Islet of Langerhans (tissue), 1 donor: Measurements from ENCODE around the gene PRKAG1.

Experiments used
- FAIRE-seq: peaks from one replicate; lab custom pipeline; 2011; peaks lifted over from hg19 to GRCh38; lab: Jason Lieb, UNC

The PRKAG1 gene

GRCh38 chr12:49031573-49032161, 13.1 kb upstream of the PRKAG1 start:
- FAIRE-seq: no peak

GRCh38 chr12:49030714-49031572, 12.4 kb upstream of the PRKAG1 start:
- FAIRE-seq: no peak

DNA sequence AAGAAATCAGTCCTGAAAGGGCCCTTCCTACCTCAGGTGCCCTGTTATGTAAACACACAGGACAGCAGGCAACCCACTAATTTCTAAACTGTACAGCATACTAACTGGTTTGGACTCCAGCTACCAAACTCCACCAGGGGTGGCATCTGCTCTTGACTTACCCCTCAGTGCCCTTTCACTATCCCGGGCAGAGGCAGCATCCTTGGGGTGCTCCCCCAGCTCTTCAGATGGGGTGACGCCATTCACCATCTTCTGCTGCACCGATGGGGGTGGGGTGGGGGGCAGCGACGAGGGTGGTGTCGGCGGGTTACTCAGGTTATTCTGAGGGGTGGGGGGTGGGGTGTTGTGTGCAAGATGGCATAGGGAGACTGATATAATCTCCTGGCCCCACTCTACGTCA, 11.5 kb upstream of the PRKAG1 start:
- FAIRE-seq: no peak

- no peak for FAIRE-seq
Measured at GRCh38 chr12:49028666-49029275, 10.2 kb upstream of the PRKAG1 start.

GRCh38 chr12:49027846-49028555, 9.4 kb upstream of the PRKAG1 start:
- no peak for FAIRE-seq

GRCh38 chr12:49026678-49027480, 8.3 kb upstream of the PRKAG1 start:
- no peak for FAIRE-seq

GRCh38 chr12:49026101-49026500, 7.5 kb upstream of the PRKAG1 start:
- FAIRE-seq: no peak

DNA sequence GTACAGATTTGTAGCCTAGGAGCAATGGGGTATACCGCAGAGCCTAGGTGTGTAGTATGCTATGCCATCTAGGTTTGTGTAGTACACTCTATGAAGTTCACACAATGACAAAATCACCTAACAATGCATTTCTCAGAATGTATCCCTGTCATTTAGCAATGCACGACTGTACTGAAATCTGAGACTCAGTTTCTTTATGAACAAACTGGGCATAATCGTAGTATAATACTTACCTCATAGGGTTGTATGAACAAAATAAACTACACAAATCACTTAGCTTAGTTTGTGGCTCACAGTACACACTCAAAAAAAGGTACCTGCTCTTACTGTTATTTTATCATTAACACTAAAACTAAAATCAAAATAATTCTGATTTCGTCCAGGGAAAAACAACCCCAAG, 6.9 kb upstream of the PRKAG1 start:
- no peak for FAIRE-seq

DNA sequence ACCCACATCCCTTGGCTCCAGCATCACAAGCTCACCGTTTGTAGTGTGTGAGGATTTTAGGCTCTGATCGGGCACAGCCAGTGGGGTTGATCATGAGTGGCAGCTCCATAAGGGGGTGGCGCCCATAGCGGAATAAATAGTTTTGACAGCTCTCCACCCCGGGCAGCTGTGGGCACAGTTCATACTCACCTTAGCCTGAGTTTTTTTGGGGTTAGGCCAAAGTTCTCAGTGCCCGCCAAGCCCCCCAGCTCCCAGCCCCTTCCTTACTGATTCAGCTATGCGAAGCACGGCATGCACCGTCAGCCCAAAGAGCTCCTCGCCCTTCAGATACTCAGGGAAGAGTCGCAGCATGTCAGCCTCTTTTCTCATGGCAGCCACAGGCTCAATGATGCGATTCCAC, 6.0 kb upstream of the PRKAG1 start:
- FAIRE-seq: no peak

- FAIRE-seq: no peak
Measured at GRCh38 chr12:49023812-49024211, 5.2 kb upstream of the PRKAG1 start.

DNA sequence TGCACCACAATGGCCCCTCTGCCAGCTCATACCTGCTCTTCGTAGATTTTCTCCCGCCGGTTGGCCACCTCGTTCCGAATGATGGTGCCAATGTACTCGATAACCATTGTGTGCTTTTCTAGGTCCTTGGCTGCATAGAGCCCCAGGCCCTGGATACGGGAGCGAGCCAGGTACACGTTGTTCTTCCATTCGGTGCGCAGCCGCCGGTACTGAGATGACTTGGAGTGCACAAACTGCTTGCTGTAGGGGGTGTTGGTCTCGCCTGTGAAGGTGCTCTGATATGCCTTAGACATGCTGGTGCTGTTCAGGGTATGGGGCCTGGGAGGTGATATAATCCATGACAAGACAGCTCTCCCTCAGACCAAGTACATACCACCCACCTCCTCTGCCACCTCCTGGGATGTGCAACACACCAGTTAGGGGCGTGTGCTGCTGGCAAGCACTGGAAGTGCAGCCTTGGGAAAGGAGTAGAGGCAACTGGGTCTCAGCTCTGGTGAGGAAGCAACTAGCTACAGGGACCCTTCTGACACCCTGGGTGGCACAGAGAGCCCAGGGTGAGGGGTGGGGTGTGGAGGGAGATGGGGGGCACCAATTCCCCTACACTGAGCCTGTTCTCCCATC, 4.1 kb upstream of the PRKAG1 start:
- no peak for FAIRE-seq

GRCh38 chr12:49021292-49021915, 2.8 kb upstream of the PRKAG1 start:
- no peak for FAIRE-seq

- no peak for FAIRE-seq
Measured at GRCh38 chr12:49020441-49020840, 1.9 kb upstream of the PRKAG1 start.

DNA sequence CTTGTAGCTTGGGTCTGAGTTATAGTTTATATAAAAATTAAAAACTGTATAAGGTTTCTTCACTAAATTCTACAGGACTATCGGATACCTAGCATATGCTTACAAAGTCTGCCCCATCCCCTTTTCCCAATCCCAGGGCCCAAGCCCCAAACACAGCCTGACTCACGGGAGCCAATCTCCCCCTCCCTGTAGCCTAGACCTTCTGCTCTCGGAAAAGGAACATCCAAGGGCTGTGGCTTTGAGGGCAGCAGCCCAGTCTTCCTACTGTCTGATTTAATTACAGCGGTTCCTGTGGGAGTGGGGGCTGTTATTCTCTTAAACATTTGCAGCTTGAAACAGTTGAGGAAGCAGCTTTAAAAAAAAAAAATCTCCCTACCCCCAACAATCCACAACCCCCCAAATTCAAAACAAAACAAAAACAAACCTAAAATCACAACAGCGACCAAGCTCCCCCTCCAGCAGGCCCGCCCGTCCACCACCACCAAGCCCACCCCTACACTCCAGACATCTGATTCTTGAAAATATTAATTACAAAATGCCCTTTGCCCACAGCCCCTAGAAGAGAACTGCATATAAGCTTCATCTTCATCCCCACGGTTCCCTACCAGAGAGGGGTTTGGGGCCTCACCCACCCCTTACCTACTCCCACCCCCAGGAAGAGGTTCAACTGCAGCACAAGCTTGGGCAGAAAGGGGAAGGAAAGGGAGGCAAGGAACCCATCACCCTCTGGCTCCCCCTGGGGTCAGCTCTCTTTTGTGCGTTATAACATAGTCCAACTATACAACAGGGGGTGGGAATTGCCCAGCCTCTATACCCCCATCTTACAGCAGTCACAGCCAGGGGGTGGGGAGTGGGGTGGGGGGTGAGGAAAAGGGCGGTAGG, 1.1 kb upstream of the PRKAG1 start:
- no peak for FAIRE-seq

DNA sequence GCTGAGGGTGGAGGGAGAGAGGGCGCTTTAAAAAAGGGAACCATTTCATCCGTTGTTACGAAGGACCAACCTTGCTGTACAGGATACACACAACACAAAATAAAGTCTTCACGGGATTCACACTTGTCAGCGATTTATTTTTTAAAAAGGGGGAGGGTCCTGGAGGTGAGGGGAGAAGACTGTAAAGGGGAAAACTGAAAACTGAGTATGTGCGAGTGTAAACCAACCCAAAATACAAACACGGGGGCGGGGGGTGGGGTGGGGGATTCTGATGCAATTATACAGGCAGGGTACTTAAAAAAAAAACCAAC, 499 bp upstream of the PRKAG1 start:
- FAIRE-seq: no peak

- no peak for FAIRE-seq
Measured at GRCh38 chr12:49017891-49018260, 700 bp downstream of the PRKAG1 start.

DNA sequence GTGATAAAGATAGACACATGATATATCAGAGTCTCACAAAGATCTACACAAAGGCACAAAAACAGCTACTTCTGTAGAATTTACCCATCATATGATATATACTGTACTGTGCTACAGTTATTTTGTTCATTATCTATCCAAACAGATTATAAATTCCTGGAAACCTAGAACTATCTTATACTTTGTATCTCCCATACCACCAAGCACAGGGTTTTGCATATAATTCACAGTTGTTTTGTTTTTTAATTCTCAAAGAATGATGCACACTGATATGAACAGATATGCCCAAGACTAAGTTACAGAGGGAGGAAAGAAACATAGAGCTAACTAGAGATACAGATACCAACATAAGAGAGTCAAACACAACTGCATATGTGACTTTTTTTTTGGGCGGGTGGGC, 3.4 kb downstream of the PRKAG1 start:
- no peak for FAIRE-seq

- no peak for FAIRE-seq
Measured at GRCh38 chr12:49014547-49014946, 4.0 kb downstream of the PRKAG1 start.

DNA sequence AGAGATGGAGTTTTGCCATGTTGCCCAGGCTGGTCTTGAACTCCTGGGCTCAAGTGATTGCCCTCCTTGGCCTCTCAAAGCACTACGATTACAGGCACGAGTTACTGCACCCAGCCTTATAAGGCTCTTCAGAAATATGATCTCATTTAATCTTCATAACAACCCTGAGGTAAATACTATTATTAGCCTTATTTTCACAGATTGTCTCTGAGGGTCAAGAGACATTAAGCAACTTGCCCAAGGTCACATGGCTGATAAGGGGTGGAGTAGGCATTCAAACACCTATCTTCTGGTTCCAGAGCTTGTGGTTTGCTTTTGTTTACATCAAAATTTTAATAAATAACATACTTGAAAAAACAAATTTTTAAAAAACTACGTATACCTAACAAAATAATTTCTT, 5.1 kb downstream of the PRKAG1 start:
- FAIRE-seq: no peak

DNA sequence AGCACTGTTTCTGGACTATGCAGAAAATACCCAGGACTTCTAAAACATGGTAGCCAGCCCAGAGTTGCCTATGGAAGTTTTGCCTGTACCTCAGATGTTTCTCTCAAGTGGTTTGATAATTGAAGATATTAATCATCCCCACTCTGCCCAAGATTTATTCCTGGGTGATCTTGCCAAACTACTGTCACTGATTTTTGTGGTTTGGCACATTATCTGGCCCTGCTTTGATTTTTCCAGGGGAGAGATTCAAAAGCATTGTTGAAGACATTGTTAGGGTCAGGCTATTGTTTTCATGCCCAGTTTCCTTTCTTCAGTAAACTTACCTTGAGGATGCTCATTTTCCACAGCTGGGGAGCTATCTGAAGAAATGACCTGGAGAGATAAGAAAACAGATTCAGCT, 5.8 kb downstream of the PRKAG1 start:
- FAIRE-seq: no peak
